ENCODE data around the gene DACT2. TPM values are rescaled to one million over a fixed set of nuclear protein-coding genes. Genes with fewer than 3 reads are reported as not detected.

Gene DACT2
- total and polyA plus RNA-seq, 2 donors (not counting 1 experiment from before 2014, with no cell fraction given): not detected

DNA sequence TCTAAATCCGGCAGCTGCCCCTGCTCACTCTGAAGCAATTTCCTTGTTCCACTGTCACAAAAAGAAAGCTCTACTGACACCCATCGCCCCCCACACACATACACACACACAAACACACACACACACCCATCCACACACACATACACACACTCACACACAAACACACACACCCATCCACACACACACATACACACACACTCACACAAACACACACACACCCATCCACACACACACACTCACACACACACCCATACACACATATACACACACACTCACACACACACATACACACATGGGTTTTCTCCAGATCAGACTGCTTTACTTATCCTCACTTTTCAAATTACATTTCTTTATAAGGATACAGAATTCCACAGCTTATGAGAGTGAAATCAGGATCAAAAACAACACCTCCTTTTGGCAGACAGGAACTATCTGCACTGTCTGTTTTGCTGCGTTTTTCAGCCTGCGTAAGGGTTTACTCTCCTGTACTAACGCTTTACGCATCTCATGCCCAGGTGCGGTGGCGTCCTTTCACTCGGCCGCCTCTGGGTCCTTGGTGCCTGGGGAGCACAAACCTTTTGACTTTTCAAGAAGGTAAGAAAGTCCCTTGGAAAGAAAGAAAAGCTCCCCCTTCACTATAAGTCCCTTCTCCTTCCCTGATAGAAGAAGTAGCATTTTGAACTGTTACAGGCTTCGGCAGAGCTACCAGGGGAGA is 8.0 kb downstream of the DACT2 start:
- H3K9me3 ChIP-seq (ENCODE audit: control insufficient read depth, insufficient read depth, low read depth, low read length): no peaks in the 10 kb centered on the region
- DNase-seq (ENCODE audit: low read depth in 2 of 2): no peak

DNA sequence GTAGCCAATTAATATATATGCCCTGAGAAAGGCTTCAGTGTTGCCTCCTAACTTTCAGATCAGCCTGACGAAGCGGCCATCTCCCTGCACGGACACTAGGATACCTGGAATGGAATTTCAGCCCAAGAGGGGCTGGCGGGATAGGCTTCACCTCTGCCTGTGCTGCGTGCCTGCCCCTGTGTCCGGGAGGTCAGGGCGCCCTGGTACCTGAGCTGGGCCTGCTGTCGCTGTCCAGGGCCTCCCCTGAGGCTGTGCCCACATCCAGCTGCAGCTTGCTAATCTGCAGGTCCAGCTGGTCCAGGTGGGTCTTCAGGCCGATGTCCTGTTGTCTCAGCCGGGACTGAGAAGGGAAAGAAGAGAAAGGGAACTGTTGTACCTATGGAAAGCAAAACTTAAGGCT is 8.6 kb downstream of the DACT2 start:
- no peaks in the 10 kb centered on the region for H3K27me3 ChIP-seq (ENCODE audit: control insufficient read depth, insufficient read depth, low read length)
- H3K27ac ChIP-seq (ENCODE audit: insufficient read depth, low read length): no peak overlapping the region
- H3K79me2 ChIP-seq (ENCODE audit: control insufficient read depth, insufficient read depth, low read length): no peaks in the 10 kb centered on the region
- no peak for TF ChIP-seq EZH2 (IDR thresholded peaks at IDR 0.05; ENCODE audit: low read length, missing control alignments)
- TF ChIP-seq, protein P1, sequence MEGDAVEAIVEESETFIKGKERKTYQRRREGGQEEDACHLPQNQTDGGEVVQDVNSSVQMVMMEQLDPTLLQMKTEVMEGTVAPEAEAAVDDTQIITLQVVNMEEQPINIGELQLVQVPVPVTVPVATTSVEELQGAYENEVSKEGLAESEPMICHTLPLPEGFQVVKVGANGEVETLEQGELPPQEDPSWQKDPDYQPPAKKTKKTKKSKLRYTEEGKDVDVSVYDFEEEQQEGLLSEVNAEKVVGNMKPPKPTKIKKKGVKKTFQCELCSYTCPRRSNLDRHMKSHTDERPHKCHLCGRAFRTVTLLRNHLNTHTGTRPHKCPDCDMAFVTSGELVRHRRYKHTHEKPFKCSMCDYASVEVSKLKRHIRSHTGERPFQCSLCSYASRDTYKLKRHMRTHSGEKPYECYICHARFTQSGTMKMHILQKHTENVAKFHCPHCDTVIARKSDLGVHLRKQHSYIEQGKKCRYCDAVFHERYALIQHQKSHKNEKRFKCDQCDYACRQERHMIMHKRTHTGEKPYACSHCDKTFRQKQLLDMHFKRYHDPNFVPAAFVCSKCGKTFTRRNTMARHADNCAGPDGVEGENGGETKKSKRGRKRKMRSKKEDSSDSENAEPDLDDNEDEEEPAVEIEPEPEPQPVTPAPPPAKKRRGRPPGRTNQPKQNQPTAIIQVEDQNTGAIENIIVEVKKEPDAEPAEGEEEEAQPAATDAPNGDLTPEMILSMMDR (conservative IDR thresholded peaks at IDR 0.05 in 1 of 2, IDR thresholded peaks at IDR 0.05 in 1 of 2; ENCODE audit: low read depth in 1 of 2, low read length in 2 of 2): no peak
- H2AFZ ChIP-seq (ENCODE audit: low read length): no peak overlapping the region
- H3K9ac ChIP-seq (ENCODE audit: insufficient read depth, low read length): no peak overlapping the region
- no peak for DNase-seq (ENCODE audit: low read depth in 2 of 2)
- no peaks in the 10 kb centered on the region for H4K20me1 ChIP-seq (ENCODE audit: control insufficient read depth, extremely low read depth, insufficient read depth, low read length)
- H3K4me3 ChIP-seq (replicated peaks in 1 of 4; ENCODE audit: control extremely low read depth in 1 of 4, insufficient read depth in 1 of 4, low read depth in 3 of 4, low read length in 4 of 4): no peak overlapping the region
- H3K4me1 ChIP-seq (ENCODE audit: control insufficient read depth, extremely low read depth, insufficient read depth, low read length): no peaks in the 10 kb centered on the region
- H3K36me3 ChIP-seq (ENCODE audit: control insufficient read depth, insufficient read depth, low read length): no peaks in the 10 kb centered on the region
- H3K9me3 ChIP-seq (ENCODE audit: control insufficient read depth, insufficient read depth, low read depth, low read length): no peaks in the 10 kb centered on the region
- no peak overlapping the region for H3K4me2 ChIP-seq (ENCODE audit: extremely low read depth, insufficient read depth, low read length)

More for the DNA sequence above, 8.0 kb downstream of the DACT2 start:
- H3K4me1 ChIP-seq (ENCODE audit: control insufficient read depth, extremely low read depth, insufficient read depth, low read length): no peaks in the 10 kb centered on the region
- H3K36me3 ChIP-seq (ENCODE audit: control insufficient read depth, insufficient read depth, low read length): no peaks in the 10 kb centered on the region
- no peaks in the 10 kb centered on the region for H3K27me3 ChIP-seq (ENCODE audit: control insufficient read depth, insufficient read depth, low read length)
- H4K20me1 ChIP-seq (ENCODE audit: control insufficient read depth, extremely low read depth, insufficient read depth, low read length): no peaks in the 10 kb centered on the region
- H3K27ac ChIP-seq (ENCODE audit: insufficient read depth, low read length): no peak overlapping the region
- no peak for TF ChIP-seq EZH2 (IDR thresholded peaks at IDR 0.05; ENCODE audit: low read length, missing control alignments)
- TF ChIP-seq, protein P1 (conservative IDR thresholded peaks at IDR 0.05 in 1 of 2, IDR thresholded peaks at IDR 0.05 in 1 of 2; ENCODE audit: low read depth in 1 of 2, low read length in 2 of 2): no peak
- H2AFZ ChIP-seq (ENCODE audit: low read length): no peak overlapping the region
- no peak overlapping the region for H3K9ac ChIP-seq (ENCODE audit: insufficient read depth, low read length)
- H3K4me3 ChIP-seq (replicated peaks in 1 of 4; ENCODE audit: control extremely low read depth in 1 of 4, insufficient read depth in 1 of 4, low read depth in 3 of 4, low read length in 4 of 4): no peak overlapping the region
- H3K4me2 ChIP-seq (ENCODE audit: extremely low read depth, insufficient read depth, low read length): no peak overlapping the region
- H3K79me2 ChIP-seq (ENCODE audit: control insufficient read depth, insufficient read depth, low read length): no peaks in the 10 kb centered on the region

DNA sequence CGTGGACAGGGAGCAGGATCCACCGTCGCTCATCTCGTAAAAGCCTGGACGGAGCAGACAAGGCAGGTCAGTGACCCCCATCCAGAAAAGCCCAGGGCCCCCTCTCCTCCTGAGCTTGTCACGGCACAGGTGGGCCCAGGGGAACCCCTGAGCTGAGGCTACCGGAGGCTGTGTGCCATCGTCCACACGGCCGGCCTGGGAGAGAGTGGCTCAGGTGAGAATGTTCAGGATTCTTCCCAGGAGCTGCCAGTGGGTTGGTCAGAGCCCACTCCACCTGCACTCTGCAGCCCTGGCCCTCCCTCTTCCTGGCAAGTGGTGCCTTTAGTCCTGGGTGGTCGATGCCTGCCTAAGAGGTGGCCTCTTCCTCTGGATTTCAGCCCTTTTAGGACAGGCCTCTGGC is 9.2 kb downstream of the DACT2 start:
- H3K9me3 ChIP-seq (ENCODE audit: control insufficient read depth, insufficient read depth, low read depth, low read length): no peaks in the 10 kb centered on the region
- no peaks in the 10 kb centered on the region for H3K4me1 ChIP-seq (ENCODE audit: control insufficient read depth, extremely low read depth, insufficient read depth, low read length)
- no peak overlapping the region for H3K27ac ChIP-seq (ENCODE audit: insufficient read depth, low read length)
- no peaks in the 10 kb centered on the region for H3K36me3 ChIP-seq (ENCODE audit: control insufficient read depth, insufficient read depth, low read length)
- H3K4me2 ChIP-seq (ENCODE audit: extremely low read depth, insufficient read depth, low read length): no peak overlapping the region
- H3K4me3 ChIP-seq (replicated peaks in 1 of 4; ENCODE audit: control extremely low read depth in 1 of 4, insufficient read depth in 1 of 4, low read depth in 3 of 4, low read length in 4 of 4): no peak overlapping the region
- no peak overlapping the region for H2AFZ ChIP-seq (ENCODE audit: low read length)
- H4K20me1 ChIP-seq (ENCODE audit: control insufficient read depth, extremely low read depth, insufficient read depth, low read length): no peaks in the 10 kb centered on the region
- no peak for TF ChIP-seq EZH2 (IDR thresholded peaks at IDR 0.05; ENCODE audit: low read length, missing control alignments)
- TF ChIP-seq, protein P1 (conservative IDR thresholded peaks at IDR 0.05 in 1 of 2, IDR thresholded peaks at IDR 0.05 in 1 of 2; ENCODE audit: low read depth in 1 of 2, low read length in 2 of 2): no peak
- DNase-seq (ENCODE audit: low read depth in 2 of 2): no peak
- H3K79me2 ChIP-seq (ENCODE audit: control insufficient read depth, insufficient read depth, low read length): no peaks in the 10 kb centered on the region
- H3K27me3 ChIP-seq (ENCODE audit: control insufficient read depth, insufficient read depth, low read length): no peaks in the 10 kb centered on the region
- no peak overlapping the region for H3K9ac ChIP-seq (ENCODE audit: insufficient read depth, low read length)
